ENCODE results near the gene IL17RB. TPM values are rescaled to one million over a fixed set of nuclear protein-coding genes. Genes with fewer than 3 reads are reported as not detected.

Gene IL17RB
- polyA plus RNA-seq, 1 donor (not counting 4 experiments of a cell fraction or from before 2014, with no cell fraction given): not detected

GRCh38 chr3:53806182-53807116 is 39.9 kb upstream of the IL17RB start:
- Histone ChIP-seq H3K9me3 (ENCODE audit: control insufficient read depth, low read depth, low read length) (no peaks in the 10 kb centered on the region), H3K9me1 (ENCODE audit: control insufficient read depth, extremely low read depth, insufficient read depth, low read length) (no peaks in the 10 kb centered on the region), H3K79me2 (ENCODE audit: control insufficient read depth, insufficient read depth, low read length) (no peaks in the 10 kb centered on the region), H3K4me2 (ENCODE audit: control insufficient read depth, extremely low read depth, insufficient read depth, low read depth, low read length) (no peak overlapping the region), H4K20me1 (ENCODE audit: control insufficient read depth, extremely low read depth, insufficient read depth, low read length) (no peaks in the 10 kb centered on the region), H3K27me3 (ENCODE audit: control insufficient read depth, extremely low read depth, insufficient read depth, low read length) (no peaks in the 10 kb centered on the region), H2AFZ (ENCODE audit: control insufficient read depth, low read length) (no peak overlapping the region), H3K9ac (ENCODE audit: control insufficient read depth, extremely low read depth, insufficient read depth, low read length) (no peak overlapping the region), H3K4me3 (ENCODE audit: control insufficient read depth in 2 of 3, extremely low read depth in 1 of 3, insufficient read depth in 2 of 3, low read depth in 1 of 3, low read length in 3 of 3) (no peak overlapping the region), H3K27ac (ENCODE audit: control insufficient read depth, insufficient read depth, low read length) (no peak overlapping the region), H3K4me1 (ENCODE audit: control insufficient read depth, extremely low read depth, insufficient read depth, low read length) (no peaks in the 10 kb centered on the region), H3K36me3 (ENCODE audit: control insufficient read depth in 2 of 2, extremely low read depth in 1 of 2, insufficient read depth in 2 of 2, low read length in 2 of 2) (no peaks in the 10 kb centered on the region)
- dilution Hi-C loops (cut with MboI; ENCODE audit: extremely low pct_ligation_motif_present, low sequenced_read_pairs): no loop called here
- DNase-seq (ENCODE audit: low read depth, low spot score): no peak
- no peak for FAIRE-seq
- TF ChIP-seq CTCF (optimal IDR thresholded peaks at IDR 0.05 in 1 of 3, IDR thresholded peaks at IDR 0.05 in 1 of 3, conservative IDR thresholded peaks at IDR 0.05 in 1 of 3; ENCODE audit: extremely low read depth in 1 of 3, insufficient read depth in 2 of 3, low read length in 3 of 3): no peak
- TF ChIP-seq EZH2 (IDR thresholded peaks at IDR 0.05; ENCODE audit: low read length): no peak

GRCh38 chr3:53807117-53807810 is 39.1 kb upstream of the IL17RB start:
- no peak for FAIRE-seq
- Histone ChIP-seq H3K9me1 (ENCODE audit: control insufficient read depth, extremely low read depth, insufficient read depth, low read length) (no peaks in the 10 kb centered on the region), H3K27me3 (ENCODE audit: control insufficient read depth, extremely low read depth, insufficient read depth, low read length) (no peaks in the 10 kb centered on the region)

More at GRCh38 chr3:53807117-53807810, 39.1 kb upstream of the IL17RB start:
- no peak for DNase-seq (ENCODE audit: low read depth, low spot score)
- Histone ChIP-seq H3K4me2 (ENCODE audit: control insufficient read depth, extremely low read depth, insufficient read depth, low read depth, low read length) (no peak overlapping the region), H2AFZ (ENCODE audit: control insufficient read depth, low read length) (no peak overlapping the region), H3K36me3 (ENCODE audit: control insufficient read depth in 2 of 2, extremely low read depth in 1 of 2, insufficient read depth in 2 of 2, low read length in 2 of 2) (no peaks in the 10 kb centered on the region), H3K27ac (ENCODE audit: control insufficient read depth, insufficient read depth, low read length) (no peak overlapping the region), H4K20me1 (ENCODE audit: control insufficient read depth, extremely low read depth, insufficient read depth, low read length) (no peaks in the 10 kb centered on the region), H3K79me2 (ENCODE audit: control insufficient read depth, insufficient read depth, low read length) (no peaks in the 10 kb centered on the region), H3K4me3 (ENCODE audit: control insufficient read depth in 2 of 3, extremely low read depth in 1 of 3, insufficient read depth in 2 of 3, low read depth in 1 of 3, low read length in 3 of 3) (no peak overlapping the region), H3K9me3 (ENCODE audit: control insufficient read depth, low read depth, low read length) (no peaks in the 10 kb centered on the region), H3K9ac (ENCODE audit: control insufficient read depth, extremely low read depth, insufficient read depth, low read length) (no peak overlapping the region), H3K4me1 (ENCODE audit: control insufficient read depth, extremely low read depth, insufficient read depth, low read length) (no peaks in the 10 kb centered on the region)
- dilution Hi-C loops (cut with MboI; ENCODE audit: extremely low pct_ligation_motif_present, low sequenced_read_pairs): no loop called here
- TF ChIP-seq EZH2 (IDR thresholded peaks at IDR 0.05; ENCODE audit: low read length) (no peak), CTCF (optimal IDR thresholded peaks at IDR 0.05 in 1 of 3, IDR thresholded peaks at IDR 0.05 in 1 of 3, conservative IDR thresholded peaks at IDR 0.05 in 1 of 3; ENCODE audit: extremely low read depth in 1 of 3, insufficient read depth in 2 of 3, low read length in 3 of 3) (no peak)
